SK-N-MC (cell line): ENCODE measurements around the gene PTPRG.

ENCODE experiments used
- DNase-seq: peaks from one replicate; pipeline ENCODE4 v3.0.0-alpha.2; 2011; ENCODE audit warnings: low read depth, low spot score
- H3K27ac ChIP-seq: fragments of 200-600 bp; sonication (generic); 2 replicates; pipeline ENCODE4 v1.5.1; 2016; ENCODE audit warnings: mixed run types
- H3K36me3 ChIP-seq: fragments of 200-600 bp; sonication (generic); 2 replicates; pipeline ENCODE4 v1.6.1; 2017; ENCODE audit warnings: antibody characterized with exemption, low read length, mixed read lengths; ENCODE audit not compliant: insufficient read depth
- H3K4me3 ChIP-seq: fragments of 200-600 bp; sonication (generic); 2 replicates; pipeline ENCODE4 v1.5.1; 2016
- H3K9ac ChIP-seq: fragments of 200-600 bp; sonication (generic); 2 replicates; pipeline ENCODE4 v1.8.0; 2017; ENCODE audit warnings: mixed run types, mixed read lengths; ENCODE audit not compliant: insufficient read length
- H3K9me3 ChIP-seq: fragments of 200-600 bp; sonication (generic); 2 replicates; pipeline ENCODE4 v1.6.1; 2017; ENCODE audit warnings: low read depth, mild to moderate bottlenecking, antibody characterized with exemption, low read length, moderate library complexity, mixed read lengths
- EZH2 ChIP-seq: fragments of 200-600 bp; sonication (generic); IDR thresholded peaks from one replicate; pipeline ENCODE4 v1.6.1; 2017; ENCODE audit warnings: antibody characterized with exemption
- FOXP2 ChIP-seq: optimal IDR thresholded peaks from 2 replicates; pipeline ENCODE3; 2011; ENCODE audit warnings: mild to moderate bottlenecking, moderate library complexity; ENCODE audit not compliant: insufficient read depth; ENCODE audit errors: extremely low read length, control extremely low read depth
- POLR2AphosphoS5 ChIP-seq: IDR thresholded peaks from 2 replicates; pipeline ENCODE4 v1.6.1; 2012; ENCODE audit warnings: mild to moderate bottlenecking, low read depth, low read length, borderline replicate concordance

The PTPRG gene

DNA sequence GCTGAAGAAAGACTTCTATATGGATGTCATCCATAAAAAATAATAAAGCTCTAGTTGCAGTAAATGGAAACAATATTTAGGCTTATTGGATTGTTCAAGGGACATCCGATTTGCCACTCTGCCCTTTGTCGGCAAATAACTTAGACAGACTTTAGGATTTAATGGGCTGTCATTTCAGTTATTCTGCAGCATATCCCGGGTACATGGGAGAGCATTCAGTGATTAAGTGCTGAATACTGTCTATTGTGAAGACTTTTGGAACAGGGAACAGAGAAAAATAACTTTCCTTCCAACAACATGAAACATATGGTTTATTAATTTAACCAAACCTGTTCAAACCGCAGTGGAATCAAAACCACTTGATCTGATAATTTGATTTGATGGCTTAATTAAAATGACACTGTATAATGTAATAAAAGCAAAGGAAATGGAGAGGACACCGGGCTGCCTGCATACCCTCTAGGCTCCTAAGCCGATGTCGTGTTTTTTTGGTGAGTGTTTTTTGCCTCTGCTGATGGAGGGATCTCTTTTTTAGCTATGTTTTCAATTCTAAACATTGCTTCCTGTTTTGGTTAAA is 612.7 kb downstream of the PTPRG start:
- no peaks in the 10 kb centered on the region for H3K9me3 ChIP-seq
- H3K27ac ChIP-seq = no peak overlapping the region
- no peak for DNase-seq
- no peak for TF ChIP-seq EZH2
- no peak for TF ChIP-seq FOXP2
- TF ChIP-seq POLR2AphosphoS5 = no peak
- no peak overlapping the region for H3K9ac ChIP-seq
- no peak overlapping the region for H3K4me3 ChIP-seq
- H3K36me3 ChIP-seq = no peaks in the 10 kb centered on the region

DNA sequence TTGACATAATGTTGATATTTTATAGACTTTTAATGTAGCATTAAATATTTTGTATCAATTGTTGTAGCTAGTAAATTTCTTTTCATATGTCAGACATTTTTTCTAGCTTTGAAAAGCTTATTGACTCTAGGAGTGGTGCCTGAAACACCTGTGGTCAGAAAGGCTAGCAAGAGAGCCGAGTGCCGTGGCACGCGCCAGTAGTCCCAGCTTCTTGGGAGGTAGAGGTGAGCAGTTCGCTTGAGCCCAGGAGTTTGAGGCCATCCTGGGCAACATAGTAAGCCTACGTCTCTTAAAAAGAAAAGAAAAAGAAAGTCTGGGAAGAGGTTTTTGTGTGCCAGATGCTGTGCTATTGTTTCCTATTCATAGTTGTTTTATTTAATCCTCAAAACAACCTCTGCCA is 613.8 kb downstream of the PTPRG start:
- no peak overlapping the region for H3K9ac ChIP-seq
- no peaks in the 10 kb centered on the region for H3K9me3 ChIP-seq
- no peaks in the 10 kb centered on the region for H3K36me3 ChIP-seq
- H3K4me3 ChIP-seq = no peak overlapping the region
- DNase-seq = no peak
- no peak for TF ChIP-seq EZH2
- no peak for TF ChIP-seq FOXP2
- no peak for TF ChIP-seq POLR2AphosphoS5
- H3K27ac ChIP-seq = no peak overlapping the region

DNA sequence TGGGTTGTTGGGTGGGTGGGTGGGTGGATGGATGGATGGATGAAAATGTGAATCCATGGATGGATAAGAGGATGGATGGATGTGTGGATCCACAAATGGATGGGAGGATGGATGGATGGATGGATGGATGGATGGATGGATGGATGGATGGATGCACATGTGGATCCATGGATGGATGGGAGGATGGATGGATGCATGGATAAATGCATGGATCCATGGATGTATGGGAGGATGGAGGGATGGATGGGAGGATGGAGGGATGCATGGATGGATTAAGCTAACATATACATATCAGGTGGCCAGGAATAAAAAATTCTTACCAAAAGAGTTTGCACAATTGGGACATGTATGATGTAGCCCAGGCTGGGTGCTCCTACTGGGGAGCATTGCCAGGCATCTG is 616.7 kb downstream of the PTPRG start:
- H3K4me3 ChIP-seq = no peak overlapping the region
- TF ChIP-seq FOXP2 (no peak), POLR2AphosphoS5 (no peak), EZH2 (no peak)
- H3K27ac ChIP-seq = no peak overlapping the region
- no peaks in the 10 kb centered on the region for H3K36me3 ChIP-seq
- H3K9me3 ChIP-seq = no peaks in the 10 kb centered on the region
- DNase-seq = no peak
- no peak overlapping the region for H3K9ac ChIP-seq

DNA sequence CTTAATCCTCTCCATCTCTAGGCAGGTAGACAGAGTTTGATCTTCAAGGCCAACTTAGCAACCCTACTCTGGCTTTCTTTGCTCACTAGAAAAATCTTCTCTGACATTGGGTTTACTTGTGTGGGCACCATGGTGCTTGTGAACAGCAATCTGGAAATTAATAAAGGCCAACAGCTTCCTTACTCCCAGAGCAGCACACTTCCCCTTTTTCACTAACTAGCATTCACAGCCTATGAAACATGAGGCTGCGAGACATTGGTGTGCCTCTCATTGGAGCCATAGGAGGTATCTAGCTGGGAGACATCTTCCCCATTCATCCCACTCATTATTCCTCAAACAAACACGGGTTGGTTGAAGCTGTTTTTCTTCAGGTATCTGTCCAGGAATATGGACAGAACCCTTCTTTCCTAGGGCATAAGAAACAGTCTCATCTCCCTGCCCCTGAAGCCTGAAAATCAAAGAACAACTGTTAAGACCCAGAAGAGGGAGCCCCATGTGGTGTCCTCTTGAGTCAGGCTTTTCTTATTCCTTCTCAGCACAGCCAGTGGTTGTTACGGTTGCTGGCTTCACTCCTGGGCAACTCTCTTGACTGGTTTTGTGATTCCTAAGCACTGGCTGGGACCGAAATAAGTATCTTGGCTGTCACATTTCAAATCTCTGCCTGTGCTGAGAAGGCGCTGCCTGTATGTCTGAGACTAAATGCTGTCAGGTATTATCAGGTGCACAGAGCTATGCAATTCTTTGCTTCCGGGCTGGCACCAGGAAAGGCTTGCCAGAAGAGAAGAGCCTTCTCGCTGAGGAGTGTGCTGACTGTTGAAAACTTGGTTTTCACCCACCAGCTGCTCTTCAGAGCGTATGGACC is 617.6 kb downstream of the PTPRG start:
- no peak overlapping the region for H3K4me3 ChIP-seq
- no peaks in the 10 kb centered on the region for H3K9me3 ChIP-seq
- H3K27ac ChIP-seq = no peak overlapping the region
- TF ChIP-seq POLR2AphosphoS5 = no peak
- TF ChIP-seq FOXP2 = no peak
- no peak for TF ChIP-seq EZH2
- no peak overlapping the region for H3K9ac ChIP-seq
- no peak for DNase-seq
- H3K36me3 ChIP-seq = no peaks in the 10 kb centered on the region

DNA sequence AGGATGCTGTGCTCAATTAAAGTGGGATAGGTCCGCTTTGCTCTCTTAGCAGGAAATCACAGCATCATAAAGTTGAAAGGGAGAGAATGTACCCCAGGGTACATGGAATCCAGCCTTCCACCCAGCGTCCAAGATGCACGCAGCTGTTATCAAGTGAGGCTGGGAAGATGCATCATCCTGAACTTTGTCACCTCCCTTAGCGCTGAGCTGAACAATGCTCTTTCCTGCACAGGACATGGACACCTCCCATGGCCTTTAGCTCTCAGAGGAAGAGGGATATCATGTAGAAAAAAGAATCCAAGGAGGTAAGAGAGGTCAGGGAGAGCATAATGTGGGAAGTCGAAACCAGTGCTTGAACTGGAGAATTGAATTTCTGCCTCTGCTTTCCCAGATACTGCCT is 619.1 kb downstream of the PTPRG start:
- no peak overlapping the region for H3K27ac ChIP-seq
- H3K9me3 ChIP-seq = no peaks in the 10 kb centered on the region
- DNase-seq = no peak
- no peak overlapping the region for H3K9ac ChIP-seq
- H3K36me3 ChIP-seq = no peaks in the 10 kb centered on the region
- TF ChIP-seq FOXP2 = no peak
- TF ChIP-seq EZH2 = no peak
- TF ChIP-seq POLR2AphosphoS5 = no peak
- H3K4me3 ChIP-seq = no peak overlapping the region

DNA sequence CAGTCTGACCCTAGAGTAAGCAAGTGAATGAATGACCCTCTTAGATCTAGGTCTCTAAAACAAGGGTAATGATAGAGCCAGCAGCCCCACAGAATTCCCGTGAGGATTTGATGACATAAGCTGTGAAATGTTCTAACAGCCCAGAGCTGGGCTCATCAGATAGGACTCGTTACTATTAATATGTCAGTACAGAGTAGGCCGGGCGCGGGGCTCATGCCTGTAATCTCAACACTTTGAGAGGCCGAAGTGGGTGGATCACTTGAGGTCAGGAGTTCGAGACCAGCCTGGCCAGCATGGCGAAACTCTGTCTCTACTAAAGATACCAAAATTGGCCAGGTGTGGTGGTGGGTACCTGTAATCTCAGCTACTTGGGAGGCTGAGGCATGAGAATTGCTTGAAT is 621.7 kb downstream of the PTPRG start:
- no peak for DNase-seq
- Histone ChIP-seq H3K36me3 (no peaks in the 10 kb centered on the region), H3K4me3 (no peak overlapping the region), H3K9me3 (no peaks in the 10 kb centered on the region), H3K9ac (no peak overlapping the region), H3K27ac (no peak overlapping the region)
- TF ChIP-seq POLR2AphosphoS5 = no peak
- TF ChIP-seq FOXP2 = no peak
- no peak for TF ChIP-seq EZH2

DNA sequence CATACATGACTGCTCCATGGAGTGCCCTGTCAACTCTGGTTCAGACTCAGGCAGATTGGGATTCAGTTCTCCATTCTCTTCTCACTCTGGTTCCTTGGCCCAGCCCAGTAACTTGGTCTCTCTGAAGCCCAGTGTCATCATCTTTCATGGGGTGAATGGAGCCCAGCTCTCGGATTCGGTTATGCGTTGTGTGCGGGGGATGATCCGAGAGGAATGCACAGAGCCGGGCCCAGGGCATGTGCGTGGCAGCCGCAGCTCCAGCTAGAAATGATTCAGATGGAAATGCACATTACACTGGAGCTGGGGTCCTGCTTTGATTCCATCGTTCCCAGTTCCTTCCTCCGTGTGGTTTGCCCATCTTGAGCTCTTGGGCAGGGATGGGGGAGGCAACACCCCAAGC is 622.6 kb downstream of the PTPRG start:
- Histone ChIP-seq H3K4me3 (no peak overlapping the region), H3K27ac (no peak overlapping the region), H3K9ac (no peak overlapping the region), H3K9me3 (no peaks in the 10 kb centered on the region), H3K36me3 (no peaks in the 10 kb centered on the region)
- no peak for DNase-seq
- TF ChIP-seq FOXP2 (no peak), POLR2AphosphoS5 (no peak), EZH2 (no peak)

DNA sequence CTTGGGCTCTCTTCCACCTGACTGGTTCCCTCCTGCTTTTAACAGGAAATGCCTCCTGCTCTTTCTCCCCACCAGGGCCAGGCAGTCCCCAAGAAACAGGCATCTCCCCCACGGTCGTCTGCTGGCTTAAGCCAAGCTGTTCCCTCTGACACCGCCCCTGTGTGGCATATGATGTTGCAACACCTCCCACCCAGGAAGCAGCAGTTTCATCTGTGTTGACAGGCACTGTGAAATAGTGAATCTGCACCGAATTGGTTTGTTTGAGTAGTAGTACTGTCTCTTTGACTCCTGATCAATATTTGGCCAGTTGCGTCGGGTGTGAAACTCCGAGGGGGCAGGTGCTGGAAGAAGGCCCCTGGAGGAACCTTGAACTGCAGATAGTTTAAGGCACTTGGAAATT is 623.2 kb downstream of the PTPRG start:
- no peak overlapping the region for H3K9ac ChIP-seq

More for the DNA sequence above, 623.2 kb downstream of the PTPRG start:
- DNase-seq = no peak
- TF ChIP-seq POLR2AphosphoS5 (no peak), EZH2 (no peak), FOXP2 (no peak)
- H3K36me3 ChIP-seq = no peaks in the 10 kb centered on the region
- no peak overlapping the region for H3K27ac ChIP-seq
- H3K4me3 ChIP-seq = no peak overlapping the region
- H3K9me3 ChIP-seq = no peaks in the 10 kb centered on the region
